Type B pancreatic cell (in vitro differentiated cells): Measurements from ENCODE around the gene PIP4K2B. TPM values are rescaled to one million over a fixed set of nuclear protein-coding genes. Genes with fewer than 3 reads are reported as not detected.

Source experiments
- DNase-seq: peaks from one replicate; pipeline ENCODE4 v3.0.0; 2021; ENCODE audit warnings: mixed read lengths; ENCODE audit not compliant: unreplicated experiment; ENCODE audit errors: extremely low spot score
- H3K27ac Mint-ChIP-seq: 2 replicates; pipeline ENCODE4 v1.8.0; 2021; ENCODE audit warnings: mild to moderate bottlenecking, mixed read lengths
- H3K27me3 Mint-ChIP-seq: 2 replicates; pipeline ENCODE4 v1.8.0; 2021; ENCODE audit warnings: mixed read lengths
- H3K36me3 Mint-ChIP-seq: 2 replicates; pipeline ENCODE4 v1.8.0; 2021; ENCODE audit warnings: mixed read lengths
- H3K4me1 Mint-ChIP-seq: one replicate; pipeline ENCODE4 v1.8.0; 2021; ENCODE audit warnings: mixed read lengths; ENCODE audit not compliant: unreplicated experiment
- H3K4me3 Mint-ChIP-seq: 2 replicates; pipeline ENCODE4 v1.8.0; 2021; ENCODE audit warnings: mild to moderate bottlenecking, mixed read lengths
- H3K9me3 Mint-ChIP-seq: 2 replicates; pipeline ENCODE4 v1.8.0; 2021; ENCODE audit warnings: mixed read lengths
- total RNA-seq: library from RNA; stranded (reverse); gene quantifications from 2 replicates; pipeline ENCODE4 v1.2.1, GENCODE V29; 2021; ENCODE audit warnings: low replicate concordance
- TF ChIP-seq, protein P1 (sequence below): fragments of 200-600 bp; sonication (generic); conservative IDR thresholded peaks from 2 replicates; pipeline ENCODE4 v1.5.0; 2021; ENCODE audit warnings: antibody characterized with exemption, mild to moderate bottlenecking

PIP4K2B gene
- total RNA-seq, 1 donor from 2014 or later, result 72.6 TPM

DNA sequence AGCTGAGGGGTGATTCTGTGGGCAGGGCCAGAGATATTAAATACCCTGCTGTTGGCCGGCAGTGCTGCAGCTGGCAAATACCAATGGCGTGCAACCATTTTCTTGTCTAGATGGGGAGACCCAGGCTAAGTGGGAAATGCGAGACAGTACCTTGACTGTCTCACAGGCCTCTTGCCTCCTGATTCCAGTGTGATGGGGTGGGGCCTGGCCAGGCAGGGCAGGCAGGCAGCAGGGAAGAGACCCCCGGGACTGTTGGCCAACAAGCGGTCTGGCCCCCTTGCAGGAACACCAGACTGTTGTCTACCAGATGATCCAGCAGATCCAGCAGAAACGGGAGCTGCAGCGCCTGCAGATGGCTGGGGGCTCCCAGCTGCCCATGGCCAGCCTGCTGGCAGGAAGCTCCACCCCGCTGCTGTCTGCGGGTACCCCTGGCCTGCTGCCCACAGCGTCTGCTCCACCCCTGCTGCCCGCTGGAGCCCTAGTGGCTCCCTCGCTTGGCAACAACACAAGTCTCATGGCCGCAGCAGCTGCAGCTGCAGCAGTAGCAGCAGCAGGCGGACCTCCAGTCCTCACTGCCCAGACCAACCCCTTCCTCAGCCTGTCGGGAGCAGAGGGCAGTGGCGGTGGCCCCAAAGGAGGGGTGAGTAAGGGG, 74.9 kb downstream of the PIP4K2B start:
- H3K27me3 Mint-ChIP-seq, result no peaks in the 10 kb centered on the region
- TF ChIP-seq, protein P1, sequence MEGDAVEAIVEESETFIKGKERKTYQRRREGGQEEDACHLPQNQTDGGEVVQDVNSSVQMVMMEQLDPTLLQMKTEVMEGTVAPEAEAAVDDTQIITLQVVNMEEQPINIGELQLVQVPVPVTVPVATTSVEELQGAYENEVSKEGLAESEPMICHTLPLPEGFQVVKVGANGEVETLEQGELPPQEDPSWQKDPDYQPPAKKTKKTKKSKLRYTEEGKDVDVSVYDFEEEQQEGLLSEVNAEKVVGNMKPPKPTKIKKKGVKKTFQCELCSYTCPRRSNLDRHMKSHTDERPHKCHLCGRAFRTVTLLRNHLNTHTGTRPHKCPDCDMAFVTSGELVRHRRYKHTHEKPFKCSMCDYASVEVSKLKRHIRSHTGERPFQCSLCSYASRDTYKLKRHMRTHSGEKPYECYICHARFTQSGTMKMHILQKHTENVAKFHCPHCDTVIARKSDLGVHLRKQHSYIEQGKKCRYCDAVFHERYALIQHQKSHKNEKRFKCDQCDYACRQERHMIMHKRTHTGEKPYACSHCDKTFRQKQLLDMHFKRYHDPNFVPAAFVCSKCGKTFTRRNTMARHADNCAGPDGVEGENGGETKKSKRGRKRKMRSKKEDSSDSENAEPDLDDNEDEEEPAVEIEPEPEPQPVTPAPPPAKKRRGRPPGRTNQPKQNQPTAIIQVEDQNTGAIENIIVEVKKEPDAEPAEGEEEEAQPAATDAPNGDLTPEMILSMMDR, result no peak

GRCh38 chr17:38721802-38722201, 77.6 kb downstream of the PIP4K2B start:
- DNase-seq, result no peak
- Mint-ChIP-seq H3K27me3 (no peaks in the 10 kb centered on the region), H3K4me3 (no peak overlapping the region), H3K4me1 (peaks cover 17% of the 10 kb centered on the region), H3K27ac (no peak overlapping the region), H3K9me3 (no peaks in the 10 kb centered on the region), H3K36me3 (peaks cover 15% of the 10 kb centered on the region)
- TF ChIP-seq, protein P1, result no peak

More for the DNA sequence above, 74.9 kb downstream of the PIP4K2B start:
- Mint-ChIP-seq H3K4me3 (no peak overlapping the region), H3K36me3 (peaks cover 9% of the 10 kb centered on the region), H3K9me3 (no peaks in the 10 kb centered on the region), H3K4me1 (peaks cover 14% of the 10 kb centered on the region), H3K27ac (peak overlapping the region; percentile 18)
- no peak for DNase-seq

GRCh38 chr17:38720941-38721340, 78.4 kb downstream of the PIP4K2B start:
- Mint-ChIP-seq H3K27me3 (no peaks in the 10 kb centered on the region), H3K4me1 (peaks cover 17% of the 10 kb centered on the region), H3K36me3 (peaks cover 16% of the 10 kb centered on the region), H3K9me3 (no peaks in the 10 kb centered on the region), H3K4me3 (no peak overlapping the region), H3K27ac (peak overlapping the region; percentile 11)
- TF ChIP-seq, protein P1, result no peak
- DNase-seq, result no peak

- Mint-ChIP-seq H3K4me3 (no peak overlapping the region), H3K36me3 (peaks cover 16% of the 10 kb centered on the region)
- DNase-seq, result no peak
Measured at GRCh38 chr17:38719943-38720641, 79.3 kb downstream of the PIP4K2B start.

DNA sequence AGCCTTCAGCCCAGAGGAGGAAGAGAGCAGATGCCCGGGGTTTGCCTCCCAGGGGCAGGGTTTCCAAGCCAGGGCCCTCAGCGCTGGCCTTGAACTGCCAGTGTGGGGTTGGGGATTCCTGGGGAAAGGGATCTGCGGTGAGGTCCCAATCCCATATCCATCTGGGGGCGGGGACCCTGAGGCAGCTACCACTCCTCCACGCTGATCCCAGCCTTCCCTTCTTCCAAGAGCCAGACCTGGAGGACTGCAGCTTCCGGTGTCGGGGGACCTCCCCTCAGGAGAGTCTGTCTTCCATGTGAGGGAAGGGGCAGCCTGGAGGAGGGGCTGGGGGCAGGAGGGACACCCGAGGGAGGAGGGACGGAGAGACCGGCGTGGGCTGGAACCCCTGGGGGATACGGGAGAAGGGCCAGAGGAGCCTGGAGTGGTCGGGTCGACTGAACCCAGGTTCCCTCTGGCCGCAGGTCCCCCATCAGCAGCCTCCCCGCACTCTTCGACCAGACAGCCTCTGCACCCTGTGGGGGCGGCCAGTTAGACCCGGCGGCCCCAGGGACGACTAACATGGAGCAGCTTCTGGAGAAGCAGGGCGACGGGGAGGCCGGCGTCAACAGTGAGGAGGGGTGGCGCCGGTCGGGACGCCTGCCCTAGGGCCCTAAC, 79.9 kb downstream of the PIP4K2B start:
- H3K4me3 Mint-ChIP-seq, result no peak overlapping the region
- H3K27me3 Mint-ChIP-seq, result no peaks in the 10 kb centered on the region
- no peak for DNase-seq
- H3K36me3 Mint-ChIP-seq, result peaks cover 16% of the 10 kb centered on the region
- H3K27ac Mint-ChIP-seq, result no peak overlapping the region
- TF ChIP-seq, protein P1, result no peak
- H3K4me1 Mint-ChIP-seq, result peaks cover 17% of the 10 kb centered on the region
- H3K9me3 Mint-ChIP-seq, result no peaks in the 10 kb centered on the region

More at GRCh38 chr17:38719943-38720641, 79.3 kb downstream of the PIP4K2B start:
- TF ChIP-seq, protein P1, result no peak
- no peak overlapping the region for H3K27ac Mint-ChIP-seq
- H3K4me1 Mint-ChIP-seq, result peaks cover 17% of the 10 kb centered on the region
- no peaks in the 10 kb centered on the region for H3K9me3 Mint-ChIP-seq
- H3K27me3 Mint-ChIP-seq, result no peaks in the 10 kb centered on the region
